GM19452 (cell line): ENCODE results near the gene GDE1.

Experiments used
- ATAC-seq: cut with Tn5 transposase; IDR thresholded peaks from one replicate; pipeline ENCODE4 v1.9.1; 2021; ENCODE audit not compliant: unreplicated experiment

Gene GDE1

DNA sequence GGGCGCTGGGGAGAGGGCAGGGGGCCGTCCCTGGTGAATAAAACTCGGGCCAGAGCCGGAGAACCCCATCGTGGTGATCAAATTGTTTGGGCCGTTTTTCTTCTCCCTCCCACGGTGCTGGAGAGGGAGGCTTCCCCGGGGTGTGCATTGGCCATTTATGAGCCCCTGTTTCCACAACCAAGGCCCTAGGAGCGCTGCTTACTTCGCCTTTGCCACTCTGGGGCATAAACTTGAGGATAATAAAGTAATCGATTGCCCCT, 2.4 kb upstream of the GDE1 start:
- no peak for ATAC-seq

DNA sequence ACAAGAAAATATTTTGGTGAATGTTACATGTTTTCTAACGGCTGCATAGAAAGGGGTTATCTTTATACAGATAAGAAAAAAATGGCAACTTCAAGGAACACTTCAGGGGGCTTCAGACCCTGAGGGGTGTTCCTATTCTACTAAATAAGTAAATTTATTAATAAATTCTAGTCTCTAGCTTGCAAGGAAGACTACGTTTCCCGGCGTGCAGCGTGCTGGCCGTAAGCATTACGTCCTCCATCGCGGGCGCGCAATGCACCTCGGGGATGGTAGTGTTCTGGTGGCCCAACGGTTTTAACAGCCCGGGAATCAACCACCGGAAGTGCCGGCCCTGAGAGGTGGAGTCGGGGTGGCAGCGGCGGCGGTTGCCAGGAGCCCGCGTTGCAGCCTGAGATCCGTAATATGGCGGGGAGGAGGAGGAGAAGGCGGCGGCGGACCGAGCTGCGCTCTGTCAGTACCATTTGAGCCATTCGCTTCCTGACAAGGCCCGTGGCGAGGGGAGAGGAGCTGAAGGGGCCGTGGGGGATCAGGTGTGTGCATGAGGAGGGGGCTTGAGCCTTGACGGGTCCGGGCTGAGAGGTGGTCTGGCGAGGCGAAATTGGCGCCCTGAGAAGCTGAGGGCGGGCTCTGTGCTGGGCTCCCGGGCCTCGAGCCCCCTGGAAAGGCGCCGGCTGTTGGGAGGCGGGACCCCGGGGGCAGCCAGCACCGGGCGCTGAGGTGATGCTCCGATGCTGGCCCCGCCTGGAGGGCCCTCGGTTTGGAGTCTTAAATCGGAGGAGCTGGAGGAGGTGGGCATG, 1.9 kb upstream of the GDE1 start, which contains the start of gene CCP110:
Gene CCP110 (plus strand): TSS at position 384 of the 797 bp plus-strand sequence. CDS start 3,940 bp downstream, outside the sequence.
- ATAC-seq: peak; percentile 58

DNA sequence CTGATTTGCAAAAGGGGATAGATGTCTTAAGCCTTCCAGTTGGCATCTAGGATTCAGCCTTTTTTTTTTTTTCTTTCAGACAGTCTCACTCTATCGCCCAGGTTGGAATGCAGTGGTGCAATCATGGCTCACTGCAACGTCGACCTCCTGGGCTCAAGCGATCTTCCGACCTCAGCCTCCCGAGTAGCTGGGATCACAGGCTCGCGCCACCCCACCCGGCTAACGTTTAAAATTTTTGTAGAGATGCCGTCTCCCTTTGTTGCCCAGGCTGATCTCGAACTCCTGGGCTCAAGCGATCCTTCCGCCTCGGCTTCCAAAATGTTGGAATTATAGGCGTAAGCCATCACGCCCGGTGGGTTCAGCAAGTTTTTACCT, 1.3 kb upstream of the GDE1 start:
- no peak for ATAC-seq

GRCh38 chr16:19522760-19523159, 862 bp upstream of the GDE1 start:
- no peak for ATAC-seq

- no peak for ATAC-seq
These were observed 467 bp upstream of the GDE1 start for GRCh38 chr16:19522397-19522732.

DNA sequence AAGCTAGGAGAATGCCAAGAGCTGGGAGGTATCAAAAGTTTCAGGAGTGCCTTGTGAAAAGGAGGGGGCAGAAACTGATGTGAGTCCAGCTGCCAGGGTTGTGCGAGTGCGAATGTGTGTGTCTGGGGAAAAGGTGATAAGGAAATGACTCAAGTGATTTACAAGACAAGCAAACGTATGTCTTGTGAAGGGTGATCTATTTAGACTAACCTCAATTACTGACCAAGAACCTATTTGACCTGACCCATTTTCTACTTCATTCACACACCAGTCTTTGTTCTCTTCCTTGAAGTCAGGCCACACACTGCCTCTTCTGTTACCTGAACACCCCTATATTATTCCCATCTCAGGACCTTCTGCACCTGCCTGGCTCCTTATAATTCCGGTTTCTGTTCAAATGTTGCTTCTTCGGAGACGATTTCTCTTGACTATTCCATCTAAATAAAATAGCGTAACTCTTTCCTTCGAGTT, 1.0 kb downstream of the GDE1 start:
- ATAC-seq: no peak

- no peak for ATAC-seq
These were observed 3.5 kb downstream of the GDE1 start for GRCh38 chr16:19518388-19518787.

- no peak for ATAC-seq
These were observed 4.3 kb downstream of the GDE1 start for GRCh38 chr16:19517424-19518089.

DNA sequence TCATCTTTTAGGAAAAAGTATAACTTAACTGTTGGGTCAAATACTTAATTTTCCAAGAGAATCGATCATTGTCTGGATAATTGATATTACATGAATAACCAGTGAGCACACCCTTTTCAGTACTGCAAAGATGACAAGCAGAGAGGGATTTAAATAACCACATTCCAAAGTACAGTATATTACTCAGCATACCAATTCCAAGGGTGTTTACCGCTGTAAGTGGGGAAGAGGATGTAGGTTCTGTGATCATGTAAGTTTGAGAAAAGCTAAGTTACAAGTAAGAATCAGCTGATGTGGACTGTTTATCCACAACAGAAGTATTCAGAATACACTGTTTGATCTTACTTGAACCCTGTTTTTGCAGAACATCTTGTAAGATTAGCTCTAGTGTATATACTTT, 6.1 kb downstream of the GDE1 start:
- no peak for ATAC-seq

GRCh38 chr16:19513377-19514053, 8.4 kb downstream of the GDE1 start:
- no peak for ATAC-seq

GRCh38 chr16:19512297-19512696, 9.6 kb downstream of the GDE1 start:
- no peak for ATAC-seq

- no peak for ATAC-seq
These were observed 14.0 kb downstream of the GDE1 start for GRCh38 chr16:19507867-19508266.

DNA sequence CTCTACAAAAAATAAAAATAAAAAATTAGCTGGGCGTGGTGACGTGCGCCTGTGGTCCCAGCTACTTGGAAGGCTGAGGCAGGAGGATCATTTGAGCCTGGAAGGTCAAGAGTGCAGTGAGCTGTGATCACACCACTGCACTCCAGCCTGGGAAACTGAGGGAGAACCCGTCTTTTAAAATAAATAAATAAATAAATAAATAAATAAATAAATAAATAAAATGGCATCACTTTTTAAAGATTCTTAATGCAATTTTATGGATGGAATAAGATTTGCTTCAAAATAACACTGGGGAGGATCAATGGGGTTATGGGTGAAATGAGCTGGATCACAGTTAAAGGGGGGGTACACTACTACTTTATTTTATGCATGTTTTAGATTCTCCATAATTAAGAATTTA, 14.9 kb downstream of the GDE1 start:
- ATAC-seq: no peak

DNA sequence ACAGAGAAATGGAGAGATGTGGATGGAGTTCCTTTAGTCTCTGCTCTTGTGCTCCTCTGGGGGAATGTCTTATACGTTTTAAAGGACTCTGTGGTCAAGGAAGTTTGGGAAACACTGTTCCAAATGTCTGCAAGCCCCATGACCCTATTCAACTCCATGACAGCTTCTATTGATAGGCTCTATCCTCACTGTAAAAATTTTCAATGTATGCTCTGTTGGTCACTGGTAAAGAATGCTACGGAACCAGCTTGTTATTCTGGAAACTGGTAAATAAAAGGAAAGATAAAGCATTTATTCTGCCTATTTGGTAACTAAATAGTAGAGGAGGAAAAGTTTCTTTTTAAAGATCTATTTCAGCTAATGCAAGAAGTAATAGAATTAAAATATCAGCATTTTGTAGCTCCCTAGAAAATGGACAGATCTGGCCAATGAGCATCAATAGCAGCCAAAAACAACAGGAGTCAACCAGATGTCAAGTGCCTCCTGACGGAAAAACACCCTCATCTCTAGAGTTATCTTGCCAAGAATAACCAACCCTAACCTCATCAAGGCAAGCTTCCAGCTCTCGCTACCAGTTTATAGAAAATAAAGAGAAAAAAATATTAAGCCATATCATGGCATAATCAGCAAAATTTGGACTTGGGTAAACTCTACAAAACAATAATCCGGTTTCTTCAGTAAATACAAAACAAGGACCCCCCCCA, 16.1 kb downstream of the GDE1 start:
- no peak for ATAC-seq

DNA sequence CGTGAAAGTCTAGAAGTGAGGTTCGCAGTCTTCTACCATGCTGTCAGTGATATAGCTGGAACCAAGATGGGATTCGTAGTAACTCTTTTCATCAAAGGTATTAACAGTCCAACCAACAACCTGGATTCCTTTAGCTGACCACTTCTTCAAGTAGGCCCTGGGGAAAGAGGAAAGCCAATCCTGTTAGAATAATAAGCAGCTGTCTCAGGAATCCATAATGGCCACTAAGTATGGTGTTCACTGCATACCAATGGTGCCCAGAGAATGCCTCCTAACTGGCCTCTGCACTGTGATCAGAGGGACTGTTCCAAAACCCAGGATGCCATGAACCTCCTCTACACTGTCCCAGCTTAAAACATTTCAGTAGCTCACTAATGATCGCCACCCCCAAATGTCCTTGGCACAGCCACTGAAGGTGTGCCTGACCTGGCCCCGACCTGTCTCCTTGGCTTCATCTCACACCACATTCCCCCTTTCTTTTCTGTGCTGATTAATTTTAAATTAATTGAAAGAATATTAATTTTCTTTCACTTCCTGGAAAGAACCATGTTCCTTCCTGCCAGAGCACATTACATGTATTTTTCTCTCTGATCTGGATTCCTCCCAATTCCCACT, 18.3 kb downstream of the GDE1 start:
- no peak for ATAC-seq

- ATAC-seq: no peak
These were observed 19.3 kb downstream of the GDE1 start for GRCh38 chr16:19502395-19503131.

GRCh38 chr16:19499481-19499880, 22.4 kb downstream of the GDE1 start:
- ATAC-seq: no peak

DNA sequence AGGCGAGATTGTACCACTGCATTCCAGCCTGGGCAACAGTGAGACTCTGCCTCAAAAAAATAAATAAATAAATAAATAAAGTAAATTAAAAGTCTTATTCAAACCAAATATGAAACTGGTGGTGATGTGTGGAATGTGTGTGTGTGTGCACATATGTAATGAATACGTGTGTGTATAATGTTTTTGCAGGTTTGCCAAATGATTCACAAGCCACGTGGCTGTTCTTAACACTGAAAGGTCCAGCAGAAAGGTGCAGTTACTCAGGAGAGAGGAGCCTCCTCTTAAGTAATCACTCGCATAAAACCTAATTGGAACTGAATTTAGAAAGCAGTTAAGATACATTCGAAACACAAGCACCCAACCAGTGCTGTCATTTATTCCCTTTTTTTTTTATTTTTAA, 22.9 kb downstream of the GDE1 start:
- ATAC-seq: no peak

- no peak for ATAC-seq
These were observed 24.7 kb downstream of the GDE1 start for GRCh38 chr16:19497176-19497575.

DNA sequence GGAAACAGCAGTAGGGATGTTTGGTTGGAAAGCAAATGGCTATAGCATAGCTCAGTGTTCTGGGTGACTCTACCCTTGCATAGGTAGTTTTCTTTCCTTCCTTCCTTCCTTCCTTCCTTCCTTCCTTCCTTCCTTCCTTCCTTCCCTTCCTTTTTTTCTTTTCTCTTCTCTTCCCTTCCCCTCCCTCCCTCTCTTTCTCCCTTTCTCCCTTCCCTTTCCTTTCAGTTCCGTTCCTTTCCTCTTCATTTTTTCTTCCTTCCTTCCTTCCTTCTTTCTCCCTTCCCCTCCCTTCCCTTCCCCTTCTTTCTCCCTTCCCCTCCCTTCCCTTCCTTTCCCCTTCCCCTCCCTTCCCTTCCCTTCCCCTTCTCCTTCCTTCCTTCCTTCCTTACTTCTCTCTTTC, 31.3 kb downstream of the GDE1 start:
- no peak for ATAC-seq

DNA sequence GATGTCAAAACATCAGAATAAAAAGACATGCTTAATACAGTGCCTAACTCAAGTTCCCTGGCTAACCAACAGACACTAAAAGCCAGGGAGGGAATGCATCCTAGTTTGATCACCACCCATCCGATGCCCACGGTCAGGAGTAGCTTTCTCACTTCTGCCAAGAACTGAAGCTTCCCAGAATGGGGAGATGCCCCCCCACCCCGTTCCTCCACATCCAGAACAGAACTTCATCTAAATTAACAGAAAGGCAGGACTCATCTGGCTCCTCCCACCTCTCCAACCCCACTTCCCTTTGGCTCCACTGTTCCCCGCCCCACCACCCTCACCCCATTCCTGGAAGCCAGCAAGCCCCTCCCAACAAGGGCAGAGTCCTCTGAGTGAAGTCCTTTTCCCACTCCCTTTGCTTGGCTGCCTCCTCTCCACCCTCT, 33.7 kb downstream of the GDE1 start:
- ATAC-seq: no peak
